SJCRH30 (cell line): ENCODE results near the gene MYO18A. TPM values are rescaled to one million over a fixed set of nuclear protein-coding genes. Genes with fewer than 3 reads are reported as not detected.

Experiments
- total RNA-seq: library from RNA; depleted of rRNA; stranded (reverse); fragments of >200 nt; shearing (Covaris generic); gene quantifications from 2 replicates; pipeline ENCODE4 v1.2.3, GENCODE V29; 2014; rRNA removed

MYO18A gene
- total RNA-seq, 1 experiment from 2014 or later, result 91.9 TPM

Other genes starting within 250 kb of the MYO18A start
- 48.5 and 49.9 TPM in 2 replicates for gene PHF12, start 228.9 kb downstream of the MYO18A start, total RNA-seq
- gene SEZ6, start 174.4 kb downstream of the MYO18A start, total RNA-seq, result 16.1 and 20.5 TPM in 2 replicates
- gene PIPOX, start 137.3 kb downstream of the MYO18A start, total RNA-seq, result 91.7 and 96.8 TPM in 2 replicates
- gene CRYBA1, start 66.5 kb upstream of the MYO18A start, total RNA-seq, result not detected in 2 replicates
- 60.2 and 68.0 TPM in 2 replicates for gene NUFIP2, start 113.8 kb upstream of the MYO18A start, total RNA-seq
- 57.5 and 66.3 TPM in 2 replicates for gene TAOK1, start 210.0 kb upstream of the MYO18A start, total RNA-seq